SK-N-SH (cell line): Measurements from ENCODE around the gene SRCIN1. TPM values are rescaled to one million over a fixed set of nuclear protein-coding genes. Genes with fewer than 3 reads are reported as not detected.

Source experiments
- CTCF ChIA-PET: fragments of 300-600, 350-600 bp; formaldehyde crosslinking; extraction: SDS; loops from one replicate; lab custom pipeline; 2021; lab: Yijun Ruan, JAX
- POLR2A ChIA-PET: fragments of 350-600 bp; sonication (Branson Sonifier 250); formaldehyde crosslinking; extraction: SDS; loops from one replicate; lab custom pipeline; 2020; ENCODE audit warnings: antibody characterized with exemption, inconsistent platforms; lab: Yijun Ruan, JAX
- DNase-seq: peaks from one replicate; pipeline ENCODE4 v3.0.0; 2012
- H2AFZ ChIP-seq: fragments of 200-600 bp; sonication (generic); 2 replicates; pipeline ENCODE4 v1.8.1; 2016; ENCODE audit warnings: antibody characterized with exemption, mild to moderate bottlenecking, low read depth
- H3F3A ChIP-seq: fragments of 200-600 bp; sonication (generic); replicated peaks from 2 replicates; pipeline ENCODE3; 2016; ENCODE audit warnings: antibody characterized with exemption, mild to moderate bottlenecking; ENCODE audit not compliant: insufficient read depth
- H3K27ac ChIP-seq, 2 experiments: fragments of 200-500 bp in 1 of 2; fragments of 200-600 bp in 1 of 2; sonication (Bioruptor generic) in 1 of 2; sonication (generic), shearing (Covaris generic) in 1 of 2; 2 replicates each; pipeline versions ENCODE4 v1.5.1 to v1.6.1; 2014 to 2016; ENCODE audit warnings: low read depth in 2 of 2, inconsistent platforms in 1 of 2, low read length in 1 of 2, mild to moderate bottlenecking in 1 of 2, mixed read lengths in 1 of 2
- H3K27me3 ChIP-seq: fragments of 200-600 bp; sonication (generic), shearing (Covaris generic); 2 replicates; pipeline ENCODE4 v1.6.1; 2016; ENCODE audit warnings: mixed run types; ENCODE audit not compliant: insufficient read depth
- H3K36me3 ChIP-seq, 2 experiments: fragments of 200-500 bp in 1 of 2; fragments of 200-600 bp in 1 of 2; sonication (Bioruptor generic) in 1 of 2; sonication (generic) in 1 of 2; replicated peaks in 1 of 2; 2 replicates each; pipeline versions ENCODE3 to v1.5.1; 2014 to 2016; ENCODE audit warnings: low read length in 1 of 2, mild to moderate bottlenecking in 1 of 2; ENCODE audit not compliant: insufficient read depth in 2 of 2, control insufficient read depth in 1 of 2
- H3K4me1 ChIP-seq, 2 experiments: fragments of 200-500 bp in 1 of 2; fragments of 200-600 bp in 1 of 2; sonication (Bioruptor generic) in 1 of 2; sonication (generic), shearing (Covaris generic) in 1 of 2; 2 replicates each; pipeline versions ENCODE4 v1.5.1 to v1.6.1; 2014 to 2016; ENCODE audit warnings: low read depth in 1 of 2, low read length in 1 of 2, mixed run types in 1 of 2; ENCODE audit not compliant: insufficient read depth in 2 of 2, control insufficient read depth in 1 of 2
- H3K4me2 ChIP-seq: fragments of 200-600 bp; sonication (generic), shearing (Covaris generic); 2 replicates; pipeline ENCODE4 v1.6.1; 2017; ENCODE audit warnings: mixed run types
- H3K4me3 ChIP-seq, 2 experiments: fragments of 200-500 bp in 1 of 2; fragments of 200-600 bp in 1 of 2; sonication (Bioruptor generic) in 1 of 2; sonication (generic), shearing (Covaris generic) in 1 of 2; 2 replicates each; pipeline versions ENCODE4 v1.5.1 to v1.8.1; 2014 to 2016; ENCODE audit warnings: low read depth in 2 of 2, inconsistent platforms in 1 of 2, low read length in 1 of 2, mild to moderate bottlenecking in 1 of 2, mixed read lengths in 1 of 2, moderate library complexity in 1 of 2
- H3K79me2 ChIP-seq: fragments of 200-600 bp; sonication (generic); 2 replicates; pipeline ENCODE4 v1.8.1; 2017; ENCODE audit warnings: mild to moderate bottlenecking; ENCODE audit not compliant: insufficient read depth
- H3K9ac ChIP-seq: fragments of 200-600 bp; sonication (generic); 2 replicates; pipeline ENCODE4 v1.6.1; 2017; ENCODE audit warnings: mixed run types
- H3K9me2 ChIP-seq: fragments of 200-600 bp; sonication (generic); 2 replicates; pipeline ENCODE4 v1.6.1; 2017; ENCODE audit warnings: mixed run types
- H3K9me3 ChIP-seq: fragments of 200-600 bp; sonication (generic); 2 replicates; pipeline ENCODE4 v1.6.1; 2017; ENCODE audit warnings: mixed run types, mild to moderate bottlenecking, moderate library complexity
- H4K20me1 ChIP-seq: fragments of 200-600 bp; sonication (generic); 2 replicates; pipeline ENCODE4 v1.6.1; 2017; ENCODE audit warnings: mild to moderate bottlenecking, mixed run types; ENCODE audit not compliant: insufficient read depth
- CHD2 ChIP-seq: fragments of 150-350 bp; IDR thresholded peaks from 2 replicates; pipeline ENCODE4 v1.6.1; 2018; ENCODE audit warnings: low read length; ENCODE audit not compliant: partially characterized antibody
- CTCF ChIP-seq: fragments of 200-600 bp; sonication (generic); IDR thresholded peaks from 2 replicates; pipeline ENCODE4 v1.6.1; 2017; ENCODE audit warnings: antibody characterized with exemption, mild to moderate bottlenecking, moderate library complexity
- EP300 ChIP-seq, 2 experiments: IDR thresholded peaks; 2 replicates each; pipeline versions ENCODE4 v1.4.0 to v1.6.1; 2012; ENCODE audit warnings: borderline replicate concordance in 1 of 2, low read depth in 1 of 2, low read length in 1 of 2
- EZH2phosphoT487 ChIP-seq: fragments of 200-600 bp; sonication (generic); IDR thresholded peaks from 2 replicates; pipeline ENCODE4 v1.6.1; 2017; ENCODE audit warnings: low read depth, mixed run types, mild to moderate bottlenecking, antibody characterized with exemption, moderate library complexity, borderline replicate concordance
- GATA2 ChIP-seq: sonication (generic); formaldehyde crosslinking; IDR thresholded peaks from 2 replicates; pipeline ENCODE4 v1.5.0; 2020; ENCODE audit warnings: mild to moderate bottlenecking, missing genetic modification reagents
- JUND ChIP-seq: IDR thresholded peaks from 2 replicates; pipeline ENCODE4 v1.4.0; 2012
- NFIC ChIP-seq: IDR thresholded peaks from 2 replicates; pipeline ENCODE4 v1.4.0; 2012; ENCODE audit warnings: borderline replicate concordance
- RAD21 ChIP-seq: IDR thresholded peaks from 2 replicates; pipeline ENCODE4 v1.6.1; 2012; ENCODE audit warnings: mild to moderate bottlenecking, low read length
- REST ChIP-seq: IDR thresholded peaks from 2 replicates; pipeline ENCODE4 v1.6.1; 2012; ENCODE audit warnings: mild to moderate bottlenecking, low read depth, low read length, moderate library complexity
- RFX5 ChIP-seq: IDR thresholded peaks from 2 replicates; pipeline ENCODE4 v1.6.1; 2012; ENCODE audit warnings: mild to moderate bottlenecking, improper control_type of control experiment, low read length
- TAF1 ChIP-seq: IDR thresholded peaks from 2 replicates; pipeline ENCODE4 v1.6.1; 2012; ENCODE audit warnings: low read depth, mild to moderate bottlenecking, low read length, moderate library complexity, borderline replicate concordance
- TCF12 ChIP-seq: IDR thresholded peaks from 2 replicates; pipeline ENCODE4 v1.4.0; 2012
- TEAD4 ChIP-seq: IDR thresholded peaks from 2 replicates; pipeline ENCODE4 v1.4.0; 2012; ENCODE audit warnings: mild to moderate bottlenecking, borderline replicate concordance; ENCODE audit not compliant: insufficient read depth
- WGBS: methylation state at CpG from one replicate; pipeline ENCODE4 v1.1.6; 2017; ENCODE audit warnings: low lambda C conversion rate; 5-methylcytosine and 5-hydroxymethylcytosine counted together
- polyA plus RNA-seq, 3 experiments: library from polyadenylated mRNA; depleted of rRNA; stranded (reverse); fragments of >200 nt; gene quantifications; 2 replicates each; pipeline ENCODE4 v1.2.3, GENCODE V29; 2012

Gene SRCIN1
- polyA plus RNA-seq, 1 of the 3 experiments (the other 2 are of a cell fraction), result 1.0 TPM

- DNase-seq, result no peak
- Histone ChIP-seq H3K4me1 (peaks cover 0 to 15% of the 10 kb centered on the region in 2 experiments; a peak in 2 of 4 replicates), H3K4me2 (no peak overlapping the region), H3K4me3 (no peak overlapping the region), H2AFZ (no peak overlapping the region), H4K20me1 (no peaks in the 10 kb centered on the region), H3K9me3 (no peaks in the 10 kb centered on the region), H3K27me3 (no peaks in the 10 kb centered on the region), H3K9ac (no peak overlapping the region), H3F3A (peaks cover 6% of the 10 kb centered on the region), H3K27ac (no peak overlapping the region), H3K79me2 (no peaks in the 10 kb centered on the region), H3K9me2 (no peaks in the 10 kb centered on the region), H3K36me3 (no peaks in the 10 kb centered on the region)
- WGBS, result 90% methylated on average over 5 of the region's 9 CpGs
- ChIA-PET POLR2A (no interaction called here), CTCF (interaction anchor here (1.0 to 4.3 kb wide), 9 partner anchors 14 to 117 kb away, joined by 4 to 17 read pairs (median 7); partner anchors contain the start of gene SRCIN1)
- TF ChIP-seq RFX5 (no peak), CTCF (no peak), EZH2phosphoT487 (no peak), JUND (no peak), TEAD4 (no peak), EP300 (IDR thresholded peaks at IDR 0.05; ENCODE audit: borderline replicate concordance in 1 of 2, low read depth in 1 of 2, low read length in 1 of 2) (no peak), NFIC (no peak), REST (no peak), CHD2 (no peak), GATA2 (no peak), RAD21 (no peak), TAF1 (no peak), TCF12 (no peak)
Observed at GRCh38 chr17:38551121-38551520, 54.6 kb downstream of the SRCIN1 start.
